A549 (cell line): ENCODE results near the gene OR5W2.

Experiments used
- CBX2 ChIP-seq: fragments of 200-600 bp; sonication (generic); IDR thresholded peaks from 2 replicates; pipeline ENCODE4 v1.6.1; 2016; ENCODE audit warnings: low read depth, mild to moderate bottlenecking, borderline replicate concordance
- JUN ChIP-seq, 2 experiments: fragments of >200 bp; sonication (Bioruptor Twin); formaldehyde crosslinking; IDR thresholded peaks; 2 replicates in 1 of 2; 3 replicates in 1 of 2; pipeline ENCODE4 v1.6.1; 2016 to 2017
- POLR2A ChIP-seq: IDR thresholded peaks from 2 replicates; pipeline ENCODE4 v1.6.1; 2012; ENCODE audit warnings: mild to moderate bottlenecking, low read length
- ZFP36 ChIP-seq: fragments of 450-650 bp; IDR thresholded peaks from 2 replicates; pipeline ENCODE4 v1.6.1; 2014; ENCODE audit warnings: borderline replicate concordance; ENCODE audit not compliant: partially characterized antibody
- TF ChIP-seq, protein P1 (sequence below): fragments of 200-600 bp; sonication (generic); IDR thresholded peaks from 2 replicates; pipeline ENCODE4 v1.6.1; 2016; ENCODE audit warnings: antibody characterized with exemption, mild to moderate bottlenecking, moderate library complexity
- TF ChIP-seq, protein P2 (sequence below): fragments of 250-450 bp; sonication (Bioruptor Pico); IDR thresholded peaks from 2 replicates; pipeline ENCODE4 v1.5.0; 2020; ENCODE audit warnings: low read depth, mild to moderate bottlenecking, moderate library complexity
- TF ChIP-seq, protein P3 (sequence below): fragments of 450-650 bp; IDR thresholded peaks from 2 replicates; pipeline ENCODE4 v1.6.1; 2014; ENCODE audit warnings: antibody characterized with exemption
- TF ChIP-seq, protein P4 (sequence below): fragments of >200 bp; sonication (Bioruptor Twin); formaldehyde crosslinking; IDR thresholded peaks from 3 replicates; pipeline ENCODE4 v1.5.1; 2016

DNA sequence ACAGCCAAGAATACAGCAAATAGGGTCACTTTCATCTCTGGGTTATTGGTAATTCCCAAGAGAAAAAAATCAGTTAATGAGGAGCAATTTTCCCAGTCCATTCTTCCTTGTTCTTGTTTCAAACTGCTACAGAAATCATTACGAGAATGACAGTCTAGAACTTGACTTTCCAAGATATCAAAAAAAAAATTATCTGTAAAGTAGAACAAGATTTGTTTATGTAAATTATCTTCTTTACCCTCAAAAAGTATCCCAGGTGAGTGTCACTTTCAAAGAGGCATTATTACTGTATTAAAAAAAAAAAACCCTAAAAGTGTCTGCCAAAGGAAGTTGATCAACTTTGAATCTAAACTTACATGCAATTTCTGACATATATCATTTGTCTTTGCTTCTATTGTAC lies at the start of gene OR5W2:
- no peak for TF ChIP-seq POLR2A
- TF ChIP-seq, protein P1, sequence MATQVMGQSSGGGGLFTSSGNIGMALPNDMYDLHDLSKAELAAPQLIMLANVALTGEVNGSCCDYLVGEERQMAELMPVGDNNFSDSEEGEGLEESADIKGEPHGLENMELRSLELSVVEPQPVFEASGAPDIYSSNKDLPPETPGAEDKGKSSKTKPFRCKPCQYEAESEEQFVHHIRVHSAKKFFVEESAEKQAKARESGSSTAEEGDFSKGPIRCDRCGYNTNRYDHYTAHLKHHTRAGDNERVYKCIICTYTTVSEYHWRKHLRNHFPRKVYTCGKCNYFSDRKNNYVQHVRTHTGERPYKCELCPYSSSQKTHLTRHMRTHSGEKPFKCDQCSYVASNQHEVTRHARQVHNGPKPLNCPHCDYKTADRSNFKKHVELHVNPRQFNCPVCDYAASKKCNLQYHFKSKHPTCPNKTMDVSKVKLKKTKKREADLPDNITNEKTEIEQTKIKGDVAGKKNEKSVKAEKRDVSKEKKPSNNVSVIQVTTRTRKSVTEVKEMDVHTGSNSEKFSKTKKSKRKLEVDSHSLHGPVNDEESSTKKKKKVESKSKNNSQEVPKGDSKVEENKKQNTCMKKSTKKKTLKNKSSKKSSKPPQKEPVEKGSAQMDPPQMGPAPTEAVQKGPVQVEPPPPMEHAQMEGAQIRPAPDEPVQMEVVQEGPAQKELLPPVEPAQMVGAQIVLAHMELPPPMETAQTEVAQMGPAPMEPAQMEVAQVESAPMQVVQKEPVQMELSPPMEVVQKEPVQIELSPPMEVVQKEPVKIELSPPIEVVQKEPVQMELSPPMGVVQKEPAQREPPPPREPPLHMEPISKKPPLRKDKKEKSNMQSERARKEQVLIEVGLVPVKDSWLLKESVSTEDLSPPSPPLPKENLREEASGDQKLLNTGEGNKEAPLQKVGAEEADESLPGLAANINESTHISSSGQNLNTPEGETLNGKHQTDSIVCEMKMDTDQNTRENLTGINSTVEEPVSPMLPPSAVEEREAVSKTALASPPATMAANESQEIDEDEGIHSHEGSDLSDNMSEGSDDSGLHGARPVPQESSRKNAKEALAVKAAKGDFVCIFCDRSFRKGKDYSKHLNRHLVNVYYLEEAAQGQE: no peak
- TF ChIP-seq, protein P2, sequence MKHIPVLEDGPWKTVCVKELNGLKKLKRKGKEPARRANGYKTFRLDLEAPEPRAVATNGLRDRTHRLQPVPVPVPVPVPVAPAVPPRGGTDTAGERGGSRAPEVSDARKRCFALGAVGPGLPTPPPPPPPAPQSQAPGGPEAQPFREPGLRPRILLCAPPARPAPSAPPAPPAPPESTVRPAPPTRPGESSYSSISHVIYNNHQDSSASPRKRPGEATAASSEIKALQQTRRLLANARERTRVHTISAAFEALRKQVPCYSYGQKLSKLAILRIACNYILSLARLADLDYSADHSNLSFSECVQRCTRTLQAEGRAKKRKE (CRISPR knock-in tag): no peak
- TF ChIP-seq ZFP36: no peak
- TF ChIP-seq JUN (IDR thresholded peaks at IDR 0.05): no peak
- TF ChIP-seq, protein P3, sequence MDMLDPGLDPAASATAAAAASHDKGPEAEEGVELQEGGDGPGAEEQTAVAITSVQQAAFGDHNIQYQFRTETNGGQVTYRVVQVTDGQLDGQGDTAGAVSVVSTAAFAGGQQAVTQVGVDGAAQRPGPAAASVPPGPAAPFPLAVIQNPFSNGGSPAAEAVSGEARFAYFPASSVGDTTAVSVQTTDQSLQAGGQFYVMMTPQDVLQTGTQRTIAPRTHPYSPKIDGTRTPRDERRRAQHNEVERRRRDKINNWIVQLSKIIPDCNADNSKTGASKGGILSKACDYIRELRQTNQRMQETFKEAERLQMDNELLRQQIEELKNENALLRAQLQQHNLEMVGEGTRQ: no peak
- TF ChIP-seq, protein P4, sequence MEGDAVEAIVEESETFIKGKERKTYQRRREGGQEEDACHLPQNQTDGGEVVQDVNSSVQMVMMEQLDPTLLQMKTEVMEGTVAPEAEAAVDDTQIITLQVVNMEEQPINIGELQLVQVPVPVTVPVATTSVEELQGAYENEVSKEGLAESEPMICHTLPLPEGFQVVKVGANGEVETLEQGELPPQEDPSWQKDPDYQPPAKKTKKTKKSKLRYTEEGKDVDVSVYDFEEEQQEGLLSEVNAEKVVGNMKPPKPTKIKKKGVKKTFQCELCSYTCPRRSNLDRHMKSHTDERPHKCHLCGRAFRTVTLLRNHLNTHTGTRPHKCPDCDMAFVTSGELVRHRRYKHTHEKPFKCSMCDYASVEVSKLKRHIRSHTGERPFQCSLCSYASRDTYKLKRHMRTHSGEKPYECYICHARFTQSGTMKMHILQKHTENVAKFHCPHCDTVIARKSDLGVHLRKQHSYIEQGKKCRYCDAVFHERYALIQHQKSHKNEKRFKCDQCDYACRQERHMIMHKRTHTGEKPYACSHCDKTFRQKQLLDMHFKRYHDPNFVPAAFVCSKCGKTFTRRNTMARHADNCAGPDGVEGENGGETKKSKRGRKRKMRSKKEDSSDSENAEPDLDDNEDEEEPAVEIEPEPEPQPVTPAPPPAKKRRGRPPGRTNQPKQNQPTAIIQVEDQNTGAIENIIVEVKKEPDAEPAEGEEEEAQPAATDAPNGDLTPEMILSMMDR: no peak
- no peak for TF ChIP-seq CBX2
